Measurements from ENCODE around the gene PRKRA. TPM values are rescaled to one million over a fixed set of nuclear protein-coding genes. Genes with fewer than 3 reads are reported as not detected.
"Not testable (repeated sequence)": the region's sequence is repeated elsewhere in the genome, so short reads cannot be mapped to it uniquely, and the experiment has no call there.

PRKRA gene
- total RNA-seq, 4 donors from 2014 or later: 16.0 to 58.6 (median 42.4) TPM

- TF ChIP-seq POLR2A (IDR thresholded peaks at IDR 0.05) (no peak), CTCF (IDR thresholded peaks at IDR 0.05) (no peak)
- intact Hi-C loops (cut with DNase I): no loop called here
- H3K4me3 ChIP-seq: no peak overlapping the region
Observed at GRCh38 chr2:178476477-178476876, 25.5 kb upstream of the PRKRA start.

GRCh38 chr2:178474560-178474959 is 23.6 kb upstream of the PRKRA start:
- Histone ChIP-seq H3K4me3 (no peak overlapping the region), H3K36me3 (no peaks in the 10 kb centered on the region), H3K27me3 (no peaks in the 10 kb centered on the region), H3K4me1 (peaks cover under 1 to 30% (median 11%) of the 10 kb centered on the region in 3 donors), H3K9me3 (no peaks in the 10 kb centered on the region), H3K27ac (no peak overlapping the region)
- no peak for TF ChIP-seq CTCF (IDR thresholded peaks at IDR 0.05)
- TF ChIP-seq POLR2A (IDR thresholded peaks at IDR 0.05): no peak
- intact Hi-C loops (cut with DNase I): no loop called here
- no peak for DNase-seq
- WGBS, 2 donors: 88 to 91% methylated on average over 4 to 5 of the region's 5 CpGs

More at GRCh38 chr2:178476477-178476876, 25.5 kb upstream of the PRKRA start:
- no peaks in the 10 kb centered on the region for H3K9me3 ChIP-seq
- H3K36me3 ChIP-seq: no peaks in the 10 kb centered on the region
- H3K4me1 ChIP-seq: peaks cover 9 to 43% (median 19%) of the 10 kb centered on the region in 3 donors
- H3K27me3 ChIP-seq: no peaks in the 10 kb centered on the region
- no peak for DNase-seq
- no peak overlapping the region for H3K27ac ChIP-seq

- DNase-seq: no peak
- Histone ChIP-seq H3K36me3 (peaks cover 0 to 3% (median 0%) of the 10 kb centered on the region in 3 donors), H3K27ac (no peak overlapping the region), H3K4me3 (no peak overlapping the region), H3K27me3 (no peaks in the 10 kb centered on the region), H3K4me1 (peaks cover 0 to 24% (median 8%) of the 10 kb centered on the region in 3 donors), H3K9me3 (no peaks in the 10 kb centered on the region)
- intact Hi-C loops (cut with DNase I): no loop called here
- TF ChIP-seq CTCF (IDR thresholded peaks at IDR 0.05): no peak
- TF ChIP-seq POLR2A (IDR thresholded peaks at IDR 0.05): no peak
- 28 to 38% methylated on average over 4 of the region's 4 CpGs for WGBS, 2 donors
Observed at GRCh38 chr2:178473931-178474330, 23.0 kb upstream of the PRKRA start.

- peaks cover 0 to 9% (median 0%) of the 10 kb centered on the region in 3 donors for H3K36me3 ChIP-seq
- DNase-seq: no peak
- no peak overlapping the region for H3K4me3 ChIP-seq
- TF ChIP-seq POLR2A (IDR thresholded peaks at IDR 0.05) (no peak), CTCF (IDR thresholded peaks at IDR 0.05) (no peak)
- no peaks in the 10 kb centered on the region for H3K9me3 ChIP-seq
- H3K4me1 ChIP-seq: peaks cover 0 to 24% (median 8%) of the 10 kb centered on the region in 3 donors
- no peaks in the 10 kb centered on the region for H3K27me3 ChIP-seq
- 94 to 100% methylated on average over 2 of the region's 2 CpGs for WGBS, 2 donors
- no peak overlapping the region for H3K27ac ChIP-seq
- intact Hi-C loops (cut with DNase I): no loop called here
Observed at GRCh38 chr2:178473373-178473772, 22.4 kb upstream of the PRKRA start.

GRCh38 chr2:178471313-178471712 is 20.3 kb upstream of the PRKRA start:
- 86 to 90% methylated on average over 3 to 5 of the region's 5 CpGs for WGBS, 2 donors
- H3K36me3 ChIP-seq: peaks cover 0 to 11% (median 0%) of the 10 kb centered on the region in 3 donors
- DNase-seq; H3K27ac ChIP-seq; H3K27me3 ChIP-seq; H3K9me3 ChIP-seq; H3K4me1 ChIP-seq; intact Hi-C loops (cut with DNase I); H3K4me3 ChIP-seq: not testable (repeated sequence)
